IPS-NIHi7 (cell line): ENCODE measurements around the gene ZNF106.

Experiments
- DNase-seq: peaks from one replicate; pipeline ENCODE4 v3.0.0; 2012; ENCODE audit warnings: mixed read lengths; ENCODE audit errors: extremely low spot score

ZNF106 gene

DNA sequence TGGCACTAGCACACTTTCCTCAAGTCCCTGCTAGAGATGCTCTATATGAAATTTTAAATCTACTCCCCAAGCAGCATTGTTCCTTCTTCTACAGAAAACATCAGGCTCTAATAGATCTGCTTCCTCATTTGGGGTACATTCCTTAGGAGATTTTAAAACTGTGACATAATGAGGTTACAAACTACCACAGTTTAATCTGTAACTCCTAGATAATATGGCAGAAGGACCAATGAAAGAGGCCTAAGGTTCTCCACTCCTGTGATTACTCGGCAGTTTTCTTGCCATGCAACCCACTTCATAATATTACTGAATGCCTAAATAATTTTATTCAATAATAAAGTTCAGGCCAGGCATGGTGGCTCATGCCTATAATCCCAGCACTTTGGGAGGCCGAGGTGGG is 16.1 kb downstream of the ZNF106 start:
- DNase-seq: no peak

DNA sequence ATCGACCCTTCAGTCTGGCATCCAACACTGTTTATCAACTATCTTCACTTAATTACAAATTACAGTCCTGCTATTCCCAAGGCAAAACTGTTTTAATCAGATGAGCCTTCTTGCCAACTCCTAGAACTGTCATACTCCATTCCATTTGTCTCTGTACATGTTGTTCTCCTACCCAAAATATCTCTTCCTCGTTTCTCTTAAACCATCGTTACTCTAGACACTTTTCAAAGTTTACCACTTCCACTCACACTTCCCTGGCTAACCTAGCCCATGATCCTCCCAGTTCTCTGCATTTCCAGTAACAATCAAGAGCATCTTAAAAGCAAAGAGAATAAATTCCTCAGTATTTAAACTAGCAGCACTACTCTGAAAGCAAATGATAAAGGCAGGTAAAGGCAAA is 19.9 kb downstream of the ZNF106 start:
- no peak for DNase-seq

DNA sequence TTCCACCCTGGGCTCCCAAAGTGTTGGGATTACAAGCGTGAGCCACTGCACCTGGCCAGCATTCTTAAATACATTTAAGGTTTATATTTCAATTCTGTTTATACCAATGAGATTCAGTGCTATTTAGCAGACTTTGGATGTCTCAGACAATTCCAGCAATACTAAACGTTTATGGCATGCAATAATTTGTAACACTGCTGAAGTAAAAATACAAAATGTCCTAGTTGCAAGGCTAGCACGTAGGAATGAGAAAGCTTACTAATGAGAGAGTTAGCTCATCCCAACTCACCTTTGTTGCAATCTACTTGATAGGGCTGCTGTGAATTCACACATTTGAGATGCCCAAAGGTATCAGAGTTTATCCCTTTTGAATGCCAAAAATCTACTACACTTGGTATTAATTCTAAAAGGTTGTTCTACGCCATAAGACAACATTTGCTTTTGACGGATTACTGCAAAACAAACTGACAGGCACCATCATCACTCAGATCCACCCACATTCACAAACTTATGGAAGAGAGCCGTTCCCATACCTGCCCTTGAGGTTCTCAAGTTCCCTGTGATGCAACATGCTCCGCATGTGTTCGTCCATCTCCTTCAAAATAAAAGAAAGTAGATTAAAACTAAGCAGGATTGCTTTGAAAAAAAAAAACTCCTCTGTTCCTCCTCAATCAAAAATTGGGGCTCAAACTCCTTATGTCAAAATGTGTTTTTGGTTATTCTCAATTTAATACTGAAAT is 25.3 kb downstream of the ZNF106 start:
- no peak for DNase-seq

DNA sequence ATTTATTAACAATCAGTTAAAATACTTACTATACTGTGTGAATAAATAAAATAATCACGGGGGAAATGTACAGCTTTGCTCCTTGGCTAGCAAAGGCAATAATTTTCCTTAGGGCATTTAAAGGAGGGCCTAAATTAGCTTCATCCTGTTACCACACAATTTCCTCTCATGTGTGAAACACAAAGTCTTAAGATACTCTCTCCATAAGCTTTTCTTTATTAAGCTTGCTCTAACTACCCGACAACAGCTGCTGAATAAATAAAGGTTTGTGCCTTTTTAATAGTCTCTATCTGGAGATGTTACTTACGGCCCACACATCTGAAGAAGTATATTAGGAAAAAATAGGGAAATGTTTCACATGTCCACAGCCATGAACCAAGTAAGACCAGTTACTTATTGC is 29.7 kb downstream of the ZNF106 start:
- no peak for DNase-seq

DNA sequence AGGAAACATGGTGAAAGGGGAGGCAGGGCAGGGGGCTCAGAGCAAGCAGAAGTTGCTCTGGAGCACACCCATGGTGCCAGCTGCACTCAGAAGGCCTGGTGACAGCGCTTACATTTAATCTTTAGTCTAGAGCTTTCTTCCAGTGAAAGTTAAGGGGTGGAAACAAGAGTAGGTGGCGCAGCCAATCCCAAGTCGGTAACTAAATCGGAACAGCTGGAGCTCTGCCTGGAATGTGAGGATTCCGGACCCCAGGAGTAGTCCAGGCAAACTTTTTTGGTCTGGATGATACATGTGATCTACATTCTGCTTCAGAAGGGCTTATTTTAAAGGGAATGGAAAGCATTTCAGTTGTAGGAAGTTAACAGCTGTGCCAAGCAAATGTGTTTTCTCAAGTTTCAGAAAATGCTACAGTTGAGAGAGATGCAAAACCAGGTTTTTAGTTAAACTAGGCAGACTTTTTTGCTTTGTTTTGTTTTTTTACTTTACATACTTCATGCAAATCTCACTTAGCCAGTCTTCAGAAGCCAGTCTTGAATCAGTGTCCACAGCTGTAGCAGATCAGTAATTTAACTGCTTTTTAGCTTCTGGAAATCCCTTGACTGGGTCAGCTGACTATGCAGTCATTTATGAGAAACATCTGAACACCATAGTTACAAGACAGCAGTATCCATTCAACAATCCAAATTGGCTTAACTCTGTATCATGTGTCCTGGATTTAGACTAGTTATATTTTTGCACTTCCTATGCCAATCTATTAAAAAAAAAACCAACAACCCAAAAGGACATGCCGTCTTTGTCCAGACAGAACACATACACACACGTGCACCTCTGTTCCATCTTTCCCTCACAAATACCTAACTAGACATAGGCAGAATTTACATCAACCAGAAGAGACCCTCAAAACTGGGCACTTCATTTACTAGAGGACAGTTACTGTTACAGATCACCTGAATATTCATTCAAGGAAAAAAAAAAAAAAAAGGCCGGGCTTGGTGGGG is 33.2 kb downstream of the ZNF106 start:
- DNase-seq: peak; percentile 91

DNA sequence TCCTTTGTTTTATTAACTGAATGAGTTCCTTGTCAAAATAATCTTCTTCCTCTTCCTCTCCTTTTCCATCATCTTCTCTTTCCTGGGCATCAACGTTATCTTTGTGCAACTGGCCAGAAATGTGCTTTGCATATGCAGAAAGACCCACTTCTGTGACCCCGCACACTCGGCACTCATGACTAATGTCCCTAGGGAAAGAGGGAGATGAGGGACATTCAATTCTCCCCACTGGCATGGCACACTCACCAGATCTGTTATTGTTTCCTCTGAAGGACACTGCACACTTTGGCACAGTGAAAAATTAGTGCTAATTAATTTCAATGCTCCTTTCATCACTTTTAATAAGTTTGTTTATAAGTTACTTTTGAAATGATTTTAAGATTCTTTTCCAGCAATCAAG is 34.0 kb downstream of the ZNF106 start:
- DNase-seq: no peak

DNA sequence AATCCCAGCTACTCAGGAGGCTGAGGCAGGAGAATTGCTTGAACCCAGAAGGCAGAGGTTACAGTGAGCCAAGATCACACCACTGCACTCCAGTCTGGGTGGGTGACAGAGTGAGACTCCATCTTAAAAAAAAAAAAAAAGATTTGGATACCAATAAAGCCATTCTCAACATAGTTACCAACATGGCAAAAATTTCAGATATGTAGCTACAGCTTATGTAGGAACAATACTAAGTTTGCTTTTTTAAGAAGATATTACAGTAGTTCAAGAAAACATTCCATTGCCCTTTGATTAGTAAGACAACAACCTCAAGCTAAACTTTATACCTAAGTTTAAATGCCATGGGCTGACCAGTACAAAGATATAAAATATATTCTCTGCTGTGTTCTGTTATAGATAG is 34.4 kb downstream of the ZNF106 start:
- DNase-seq: no peak

DNA sequence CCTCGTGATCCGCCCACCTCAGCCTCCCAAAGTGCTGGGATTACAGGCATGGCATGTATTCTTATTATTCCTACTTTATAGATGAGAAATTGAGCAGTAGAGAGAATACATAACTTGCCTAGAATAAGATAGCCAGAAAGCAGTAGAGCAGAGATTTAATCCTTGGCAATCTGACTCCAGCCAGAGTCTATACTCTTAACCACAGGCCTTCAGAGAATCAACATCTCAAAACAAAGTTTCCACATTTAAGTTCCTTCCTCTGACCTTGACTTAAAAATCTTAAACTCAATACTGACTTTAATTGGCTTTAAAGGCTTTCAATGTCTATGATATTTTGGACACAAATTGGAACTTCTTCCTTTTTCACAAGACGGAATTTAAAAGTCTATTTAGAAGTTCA is 37.1 kb downstream of the ZNF106 start:
- DNase-seq: no peak

DNA sequence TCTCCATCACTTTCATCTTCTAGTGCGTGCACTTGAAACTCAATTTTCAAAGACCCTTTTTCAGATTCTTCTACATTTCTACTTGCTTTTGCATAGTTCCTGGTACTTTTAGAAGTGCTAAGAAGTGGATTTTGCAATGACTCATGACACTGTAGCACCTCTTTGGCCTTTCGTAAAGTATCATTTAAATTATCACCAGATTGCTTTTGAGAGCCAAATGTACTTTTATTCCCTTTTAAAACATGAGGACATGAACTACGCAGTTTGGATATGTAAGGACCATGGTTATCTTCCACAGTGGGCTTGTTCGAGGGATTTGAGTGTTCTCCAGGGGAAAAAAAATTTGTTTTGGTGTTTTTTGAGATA is 40.5 kb downstream of the ZNF106 start:
- DNase-seq: no peak

DNA sequence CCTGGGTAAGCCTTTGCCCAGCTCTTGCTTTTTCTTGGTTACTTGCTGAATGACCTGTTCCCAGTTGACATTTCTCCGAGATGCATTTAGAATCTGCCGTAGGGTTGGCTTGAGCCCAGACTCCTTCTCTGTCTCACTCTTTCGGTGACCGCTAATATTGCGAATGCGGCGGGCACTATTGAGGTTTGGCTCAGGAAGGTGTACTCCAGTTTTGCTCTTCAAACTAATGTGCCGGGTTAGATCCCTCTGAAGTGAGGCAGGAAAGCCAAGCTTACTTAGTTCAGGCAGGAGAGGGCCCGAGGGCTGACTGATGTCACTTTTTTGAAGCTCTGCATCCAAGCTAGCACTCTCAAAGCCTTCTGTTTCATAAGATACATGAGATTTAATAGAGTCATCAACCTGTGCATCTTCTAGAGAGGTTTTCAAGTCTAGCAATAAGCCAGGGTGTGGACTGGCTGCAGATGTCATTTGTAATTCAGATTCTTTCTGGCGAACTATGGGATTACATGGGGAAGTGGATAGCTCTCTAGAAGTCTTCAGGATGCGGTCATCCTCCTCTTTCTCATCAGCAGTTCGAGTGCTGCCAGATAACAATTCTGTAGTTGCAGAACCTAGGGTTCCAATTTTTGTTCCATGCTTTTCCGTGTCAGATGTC is 41.0 kb downstream of the ZNF106 start:
- DNase-seq: no peak

DNA sequence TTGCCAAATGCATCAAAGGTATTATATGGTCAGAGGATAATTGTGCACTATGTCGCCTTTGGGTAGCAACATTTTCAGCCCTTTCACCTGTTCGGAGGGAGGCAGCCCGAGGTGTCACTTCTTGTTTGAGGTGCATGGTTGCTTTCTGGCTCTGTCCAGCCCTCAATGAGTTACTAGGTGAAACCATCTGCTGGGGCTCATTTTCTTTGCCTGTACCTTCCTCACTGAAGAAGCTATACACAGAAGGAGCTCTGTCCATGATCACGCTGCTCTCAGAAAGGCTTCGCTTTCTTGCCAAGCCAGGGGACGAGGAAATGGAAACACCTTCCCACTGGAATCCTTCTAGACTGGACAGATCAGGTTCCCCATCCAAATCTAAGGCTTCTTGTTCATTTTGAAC is 42.7 kb downstream of the ZNF106 start:
- no peak for DNase-seq

DNA sequence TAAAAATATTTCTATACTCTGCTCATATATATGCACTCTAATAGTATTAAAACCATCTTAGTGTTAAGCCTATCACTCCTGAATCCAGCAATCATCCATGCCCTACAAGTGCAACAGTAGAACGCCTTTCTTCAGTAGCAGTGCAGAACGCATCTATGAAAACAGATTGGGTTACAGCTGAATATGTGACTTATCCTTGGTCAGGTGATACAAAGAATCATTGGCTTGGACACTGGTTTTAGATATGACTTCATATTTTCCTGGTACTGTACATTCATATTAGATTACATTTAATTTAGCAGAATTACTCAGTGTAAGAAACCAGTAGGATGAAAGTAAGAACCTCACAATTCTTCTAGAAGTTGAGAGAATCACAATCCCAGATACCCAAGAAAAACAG is 43.3 kb downstream of the ZNF106 start:
- no peak for DNase-seq

DNA sequence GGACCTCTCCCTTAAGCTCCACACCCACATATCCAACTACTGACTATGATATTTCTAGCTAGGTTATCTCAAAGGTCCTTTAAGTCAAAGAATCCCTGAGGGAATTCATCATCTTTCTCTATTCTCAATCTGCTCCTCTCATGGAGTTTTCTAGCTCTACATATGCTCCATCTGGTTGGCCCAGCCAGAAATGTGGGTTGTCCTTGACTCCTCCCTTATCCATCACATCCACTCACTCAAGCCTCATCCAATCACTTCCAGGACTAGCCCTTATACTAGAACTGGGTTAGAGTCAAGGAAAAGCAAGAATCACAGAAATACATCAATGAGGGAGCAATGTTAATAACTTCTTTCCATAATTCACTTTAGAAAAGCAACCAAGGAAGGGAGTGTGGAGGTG is 45.4 kb downstream of the ZNF106 start:
- DNase-seq: no peak

DNA sequence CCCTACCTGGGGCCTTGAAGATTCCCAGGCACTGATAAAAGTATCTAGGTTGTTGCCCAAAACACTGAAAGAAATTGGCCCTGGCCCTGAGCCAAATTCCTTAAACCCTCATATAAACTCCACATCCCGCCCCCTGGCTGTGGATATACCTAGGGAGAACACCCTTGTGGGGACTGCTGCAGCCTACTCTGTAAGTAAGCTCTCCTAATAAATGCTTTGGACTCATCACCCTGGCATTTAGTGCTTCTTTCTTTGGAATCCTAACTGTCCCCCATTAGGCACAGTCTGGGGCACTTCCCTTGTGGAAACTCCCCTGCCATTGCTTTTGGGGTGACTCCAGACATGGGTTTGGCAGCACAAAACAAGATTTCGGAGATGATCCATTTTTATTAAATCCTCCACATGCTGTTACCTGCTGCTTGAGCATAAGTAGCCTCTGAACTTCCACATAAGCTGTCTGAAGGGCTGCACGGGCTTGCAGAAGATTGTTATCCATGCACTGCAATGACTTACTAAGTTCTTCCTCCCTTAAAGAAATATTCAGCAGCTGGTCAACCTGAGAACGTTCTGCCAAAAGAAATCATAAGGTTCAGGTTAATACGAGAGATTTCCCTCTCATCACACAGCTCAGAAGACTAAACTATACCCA is 46.4 kb downstream of the ZNF106 start:
- DNase-seq: no peak

DNA sequence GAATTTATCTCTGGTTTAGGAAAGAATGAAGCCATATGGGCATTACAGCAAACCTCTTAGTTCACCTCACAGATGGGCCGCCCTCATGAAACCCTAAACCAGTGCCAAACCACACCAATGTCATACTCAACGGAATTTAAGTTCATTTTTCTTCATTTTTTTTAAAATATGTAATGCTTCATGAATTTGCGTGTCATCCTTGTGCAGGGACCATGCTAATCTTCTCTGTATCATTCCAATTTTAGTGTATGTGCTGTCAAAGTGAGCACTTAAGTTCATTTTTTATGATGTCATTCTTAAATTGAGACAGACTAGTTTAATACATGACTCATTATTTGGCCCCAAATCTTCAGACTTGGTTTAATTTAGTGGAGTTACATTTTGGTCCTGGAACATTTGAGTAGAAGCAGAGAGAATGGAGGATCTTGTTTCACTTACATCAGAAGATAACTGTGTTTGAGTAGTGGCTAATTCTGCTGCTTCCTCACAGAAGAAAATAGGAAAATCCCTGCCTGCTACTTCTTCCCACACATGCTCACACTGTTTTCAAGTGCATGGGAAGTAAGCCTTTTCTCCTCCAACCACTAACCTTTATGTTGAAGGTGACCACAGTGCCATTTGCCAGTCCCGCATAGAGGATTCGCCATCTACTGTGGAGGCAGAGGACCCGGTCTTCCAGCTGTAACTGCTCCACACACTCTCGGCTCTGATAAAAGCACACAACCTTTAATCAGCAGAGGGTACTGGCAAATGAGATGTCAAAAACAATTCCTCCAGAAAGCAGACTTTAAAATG is 63.3 kb downstream of the ZNF106 start:
- DNase-seq: no peak

DNA sequence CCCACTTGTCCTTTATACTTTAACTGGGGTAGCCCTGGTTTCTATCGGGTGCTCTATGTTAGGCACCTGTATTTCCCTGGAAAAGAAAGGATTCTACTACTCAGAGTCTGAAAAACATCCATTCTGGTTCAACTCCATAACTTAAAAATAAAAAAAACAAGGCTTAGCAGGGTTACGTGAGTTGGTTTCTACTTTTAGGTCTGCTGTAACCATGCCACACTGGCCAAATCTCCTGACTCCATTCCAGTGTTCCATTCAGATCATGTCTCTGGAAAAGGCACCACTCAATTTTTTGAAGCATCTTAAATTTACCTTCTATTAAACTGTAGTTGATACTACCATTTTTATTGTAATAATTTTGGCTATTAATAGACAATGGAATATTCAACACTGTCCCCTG is 69.6 kb downstream of the ZNF106 start:
- no peak for DNase-seq

DNA sequence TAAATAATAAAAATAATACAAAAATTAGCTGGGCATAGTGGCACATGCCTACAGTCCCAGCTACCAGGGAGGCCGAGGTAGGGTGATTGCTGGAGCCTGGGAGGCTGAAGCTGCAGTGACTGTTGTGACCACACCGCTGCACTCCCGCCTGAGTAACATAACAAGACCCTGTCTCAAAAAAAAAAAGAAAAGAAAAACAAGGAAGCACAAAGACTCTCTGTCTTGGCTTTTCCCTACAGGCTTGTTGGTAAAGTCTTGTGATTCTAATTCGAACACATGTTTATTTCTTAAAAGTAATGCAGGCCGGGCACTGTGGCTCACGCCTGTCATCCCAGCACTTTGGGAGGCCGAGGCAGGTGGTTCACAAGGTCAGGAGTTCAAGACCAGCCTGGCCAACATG is 71.6 kb downstream of the ZNF106 start:
- DNase-seq: no peak

DNA sequence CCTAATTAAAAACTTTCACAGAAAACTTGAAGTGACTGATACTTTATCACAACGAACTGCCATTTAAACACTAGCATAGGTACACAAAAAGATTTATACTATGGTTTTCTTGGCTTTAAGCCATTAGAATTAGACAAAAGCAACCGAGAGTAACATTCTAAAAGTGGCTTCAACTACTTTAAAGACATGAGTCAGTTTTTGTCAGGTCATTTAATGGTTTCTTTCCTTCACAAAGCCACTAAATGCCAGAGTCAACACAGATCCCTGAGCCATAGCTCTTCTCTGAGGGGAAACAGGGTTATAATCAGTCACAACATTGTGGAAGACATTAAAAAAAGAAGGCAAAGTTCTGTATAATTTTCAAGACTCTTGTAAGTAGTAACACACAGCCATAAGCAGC is 77.0 kb downstream of the ZNF106 start:
- no peak for DNase-seq

DNA sequence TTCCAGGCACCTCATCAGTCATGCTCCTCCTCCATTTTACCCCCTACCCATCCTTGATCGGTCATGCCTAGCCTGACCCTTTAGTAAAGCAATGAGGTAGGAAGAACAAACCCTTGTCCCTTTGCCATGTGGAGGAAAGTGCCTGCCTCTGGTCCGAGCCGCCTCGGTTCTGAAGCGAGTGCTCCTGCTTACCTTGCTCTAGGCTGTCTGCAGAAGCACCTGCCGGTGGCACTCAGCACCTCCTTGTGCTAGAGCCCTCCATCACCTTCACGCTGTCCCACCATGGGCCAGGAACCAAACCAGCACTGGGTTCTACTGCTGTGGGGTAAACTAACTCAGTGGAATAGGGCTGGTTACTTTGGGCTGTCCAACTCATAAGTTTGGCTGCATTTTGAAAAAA is 79.1 kb downstream of the ZNF106 start:
- no peak for DNase-seq

DNA sequence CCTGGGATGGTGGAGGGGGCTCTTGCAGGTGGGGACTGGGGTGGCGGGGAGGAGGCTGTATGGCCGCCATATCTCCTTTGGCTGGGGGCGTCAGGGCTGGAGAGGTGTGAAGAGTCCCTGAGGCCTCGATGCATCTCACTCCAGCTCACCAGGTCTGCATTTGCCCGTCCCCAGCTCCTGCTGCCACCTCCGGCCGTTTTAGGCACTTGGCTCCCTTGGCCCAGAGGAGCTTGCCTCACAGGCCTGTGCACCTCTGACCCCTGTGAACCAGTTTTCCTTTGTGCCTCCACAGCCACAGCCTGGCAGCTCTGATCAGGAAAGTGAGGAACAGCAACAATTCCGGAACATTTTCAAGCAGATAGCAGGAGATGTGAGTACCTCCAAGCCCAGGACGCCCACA is 81.9 kb downstream of the ZNF106 start:
- no peak for DNase-seq

DNA sequence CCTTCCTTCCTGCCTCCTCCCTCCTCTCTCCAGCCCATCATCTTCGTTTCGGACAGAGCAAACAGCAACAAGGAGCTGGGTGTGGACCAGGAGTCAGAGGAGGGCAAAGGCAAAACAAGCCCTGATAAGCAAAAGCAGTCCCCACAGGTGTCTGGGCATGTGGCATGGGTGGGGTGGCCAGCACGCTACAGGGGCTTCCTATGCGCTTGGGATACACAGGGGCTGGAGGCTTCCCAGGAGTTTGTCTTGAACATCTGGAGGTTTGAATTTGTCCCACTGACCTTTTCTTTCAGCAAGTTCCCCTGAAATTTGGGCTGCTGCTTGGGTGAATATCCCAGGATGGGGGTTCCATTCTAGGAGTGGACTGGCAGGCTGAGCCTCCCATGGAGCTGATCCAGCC is 82.8 kb downstream of the ZNF106 start:
- DNase-seq: no peak
